GM12891 (cell line): Measurements from ENCODE around the gene AFG3L2.

Experiments
- PAX5 ChIP-seq: IDR thresholded peaks from 2 replicates; pipeline ENCODE4 v1.6.1; 2011; ENCODE audit warnings: low read length, moderate library complexity, mild to moderate bottlenecking; ENCODE audit not compliant: insufficient read depth, severe bottlenecking
- POLR2A ChIP-seq: IDR thresholded peaks from 2 replicates; pipeline ENCODE4 v1.6.1; 2011; ENCODE audit warnings: low read depth, low read length, control low read depth
- POLR2AphosphoS5 ChIP-seq: IDR thresholded peaks from 2 replicates; pipeline ENCODE4 v1.6.1; 2011; ENCODE audit warnings: low read depth, low read length, control low read depth
- POU2F2 ChIP-seq: IDR thresholded peaks from 2 replicates; pipeline ENCODE4 v1.6.1; 2011; ENCODE audit warnings: low read depth, mild to moderate bottlenecking, control low read depth, low read length, moderate library complexity
- SPI1 ChIP-seq: IDR thresholded peaks from 2 replicates; pipeline ENCODE4 v1.6.1; 2011; ENCODE audit warnings: low read depth, low read length, control low read depth
- TAF1 ChIP-seq: IDR thresholded peaks from 2 replicates; pipeline ENCODE4 v1.6.1; 2011; ENCODE audit warnings: low read depth, low read length, control low read depth

DNA sequence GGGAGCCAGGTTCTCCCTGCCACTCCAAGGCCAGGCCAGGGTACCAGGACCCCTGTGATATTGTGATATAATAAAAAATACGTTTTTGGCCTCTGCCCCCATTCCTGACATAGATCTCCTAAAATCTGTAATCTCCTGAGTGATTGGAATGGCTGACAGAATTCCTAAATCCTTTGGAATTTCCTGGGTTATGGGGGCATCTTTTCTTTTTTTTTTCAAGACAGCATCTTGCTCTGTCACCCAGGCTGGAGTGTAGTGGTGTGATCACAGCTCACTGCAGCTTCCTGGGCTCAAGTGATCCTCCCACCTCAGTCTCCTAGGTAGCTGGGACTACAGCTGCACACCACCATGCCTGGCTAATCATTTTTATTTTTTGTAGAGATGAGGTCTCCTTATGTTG is 95.2 kb downstream of the AFG3L2 start:
- TF ChIP-seq POLR2AphosphoS5: no peak
- TF ChIP-seq SPI1: no peak
- no peak for TF ChIP-seq TAF1
- no peak for TF ChIP-seq POLR2A
- TF ChIP-seq POU2F2: no peak
- no peak for TF ChIP-seq PAX5
